Measurements from ENCODE around the gene DNAH14.
"Not testable (repeated sequence)": the region's sequence is repeated elsewhere in the genome, so short reads cannot be mapped to it uniquely, and the experiment has no call there.

- TF ChIP-seq, protein P1, sequence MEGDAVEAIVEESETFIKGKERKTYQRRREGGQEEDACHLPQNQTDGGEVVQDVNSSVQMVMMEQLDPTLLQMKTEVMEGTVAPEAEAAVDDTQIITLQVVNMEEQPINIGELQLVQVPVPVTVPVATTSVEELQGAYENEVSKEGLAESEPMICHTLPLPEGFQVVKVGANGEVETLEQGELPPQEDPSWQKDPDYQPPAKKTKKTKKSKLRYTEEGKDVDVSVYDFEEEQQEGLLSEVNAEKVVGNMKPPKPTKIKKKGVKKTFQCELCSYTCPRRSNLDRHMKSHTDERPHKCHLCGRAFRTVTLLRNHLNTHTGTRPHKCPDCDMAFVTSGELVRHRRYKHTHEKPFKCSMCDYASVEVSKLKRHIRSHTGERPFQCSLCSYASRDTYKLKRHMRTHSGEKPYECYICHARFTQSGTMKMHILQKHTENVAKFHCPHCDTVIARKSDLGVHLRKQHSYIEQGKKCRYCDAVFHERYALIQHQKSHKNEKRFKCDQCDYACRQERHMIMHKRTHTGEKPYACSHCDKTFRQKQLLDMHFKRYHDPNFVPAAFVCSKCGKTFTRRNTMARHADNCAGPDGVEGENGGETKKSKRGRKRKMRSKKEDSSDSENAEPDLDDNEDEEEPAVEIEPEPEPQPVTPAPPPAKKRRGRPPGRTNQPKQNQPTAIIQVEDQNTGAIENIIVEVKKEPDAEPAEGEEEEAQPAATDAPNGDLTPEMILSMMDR (IDR thresholded peaks at IDR 0.05) = not testable (repeated sequence)
- not testable (repeated sequence) for TF ChIP-seq ZFX (IDR thresholded peaks at IDR 0.05; ENCODE audit: borderline replicate concordance)
These were observed 400.5 kb downstream of the DNAH14 start for GRCh38 chr1:225329996-225330395.

Data from 22Rv1 (cell line).